Fibroblast of skin of left biceps (primary cell): ENCODE results near the gene CDH11.

Source experiments
- DNase-seq, 2 experiments: peaks; one replicate each; pipeline ENCODE4 v3.0.0-alpha.2; 2013; ENCODE audit warnings: low read depth in 2 of 2

Gene CDH11

GRCh38 chr16:64977206-64977920 is 144.5 kb downstream of the CDH11 start:
- peak; percentile 21 to 30 for DNase-seq

GRCh38 chr16:64975821-64976220 is 146.0 kb downstream of the CDH11 start:
- no peak for DNase-seq

- no peak for DNase-seq
Observed at GRCh38 chr16:64974381-64974780, 147.5 kb downstream of the CDH11 start.

- DNase-seq, result no peak
Observed at GRCh38 chr16:64973171-64973570, 148.7 kb downstream of the CDH11 start.

- no peak for DNase-seq
Observed at GRCh38 chr16:64971171-64971570, 150.7 kb downstream of the CDH11 start.

- no peak for DNase-seq
Observed at GRCh38 chr16:64969221-64969620, 152.6 kb downstream of the CDH11 start.

GRCh38 chr16:64968539-64968938 is 153.3 kb downstream of the CDH11 start:
- DNase-seq, result no peak

- peak; percentile 53 to 55 for DNase-seq
Observed at GRCh38 chr16:64964126-64964540, 157.7 kb downstream of the CDH11 start.

- DNase-seq, result no peak
Observed at GRCh38 chr16:64962786-64963185, 159.1 kb downstream of the CDH11 start.

- no peak for DNase-seq
Observed at GRCh38 chr16:64957246-64957645, 164.6 kb downstream of the CDH11 start.

GRCh38 chr16:64952177-64952576 is 169.7 kb downstream of the CDH11 start:
- peak; percentile 44 to 45 for DNase-seq

- no peak for DNase-seq
Observed at GRCh38 chr16:64951193-64951592, 170.7 kb downstream of the CDH11 start.

- DNase-seq, result no peak
Observed at GRCh38 chr16:64950731-64951130, 171.1 kb downstream of the CDH11 start.

GRCh38 chr16:64950262-64950661 is 171.6 kb downstream of the CDH11 start:
- no peak for DNase-seq

GRCh38 chr16:64948056-64948455 is 173.8 kb downstream of the CDH11 start:
- DNase-seq, result no peak

GRCh38 chr16:64947651-64948050 is 174.2 kb downstream of the CDH11 start:
- DNase-seq, result no peak

- no peak for DNase-seq
Observed at GRCh38 chr16:64933885-64934284, 188.0 kb downstream of the CDH11 start.

GRCh38 chr16:64926476-64926875 is 195.4 kb downstream of the CDH11 start:
- DNase-seq, result no peak

GRCh38 chr16:64925166-64925565 is 196.7 kb downstream of the CDH11 start:
- DNase-seq, result no peak

GRCh38 chr16:64924086-64924485 is 197.8 kb downstream of the CDH11 start:
- DNase-seq, result no peak

GRCh38 chr16:64919929-64920607 is 201.8 kb downstream of the CDH11 start:
- no peak for DNase-seq

GRCh38 chr16:64919141-64919540 is 202.7 kb downstream of the CDH11 start:
- no peak for DNase-seq

- DNase-seq, result no peak
Observed at GRCh38 chr16:64916051-64916450, 205.8 kb downstream of the CDH11 start.
